MCF 10A (cell line): ENCODE data around the gene CRIP3. TPM values are rescaled to one million over a fixed set of nuclear protein-coding genes. Genes with fewer than 3 reads are reported as not detected.

ENCODE experiments used
- BruUV-seq: library from RNA; stranded (reverse); fragments of 400-500 nt; replicated peaks from 2 replicates; lab custom pipeline; 2021; lab: Mats Ljungman, UMichigan
- CTCF ChIA-PET: fragments of 300-600 bp; sonication (Branson Sonifier 250); formaldehyde crosslinking; extraction: SDS; loops from one replicate; lab custom pipeline; 2021; ENCODE audit warnings: antibody characterized with exemption, inconsistent platforms; lab: Yijun Ruan, JAX
- POLR2A ChIA-PET: fragments of 300-600, 350-650 bp; sonication (Branson Sonifier 250); formaldehyde crosslinking; extraction: SDS; loops from one replicate; lab custom pipeline; 2020; ENCODE audit warnings: antibody characterized with exemption, inconsistent platforms; lab: Yijun Ruan, JAX
- DNase-seq: peaks from one replicate; pipeline ENCODE4 v3.0.0-alpha.2; 2018; ENCODE audit not compliant: unreplicated experiment
- H3K27ac Mint-ChIP-seq: one replicate; pipeline ENCODE4 v1.8.0; 2022; ENCODE audit warnings: mild to moderate bottlenecking, low read depth, mixed read lengths; ENCODE audit not compliant: unreplicated experiment
- H3K27me3 Mint-ChIP-seq: one replicate; pipeline ENCODE4 v1.8.0; 2022; ENCODE audit warnings: mixed read lengths; ENCODE audit not compliant: insufficient read depth, unreplicated experiment
- H3K36me3 Mint-ChIP-seq: one replicate; pipeline ENCODE4 v1.8.0; 2022; ENCODE audit warnings: mild to moderate bottlenecking, moderate library complexity, mixed read lengths; ENCODE audit not compliant: insufficient read depth, unreplicated experiment
- H3K4me1 Mint-ChIP-seq: one replicate; pipeline ENCODE4 v1.8.0; 2022; ENCODE audit warnings: mixed read lengths; ENCODE audit not compliant: insufficient read depth, unreplicated experiment
- H3K4me3 Mint-ChIP-seq: one replicate; pipeline ENCODE4 v1.8.0; 2022; ENCODE audit warnings: mild to moderate bottlenecking, moderate library complexity, mixed read lengths; ENCODE audit not compliant: unreplicated experiment
- H3K9me3 Mint-ChIP-seq: one replicate; pipeline ENCODE4 v1.8.0; 2022; ENCODE audit warnings: mixed read lengths; ENCODE audit not compliant: unreplicated experiment
- intact Hi-C: fragments of 100-400 bp; cut with micrococcal nuclease; formaldehyde crosslinking; loops from 2 replicates; pipeline ENCODE4 v1.14.1; 2022
- total RNA-seq: library from RNA; stranded (reverse); gene quantifications from 2 replicates; pipeline ENCODE4 v1.2.3, GENCODE V29; 2022
- TF ChIP-seq, protein P1 (sequence below): fragments of 200-600 bp; IDR thresholded peaks from one replicate; pipeline ENCODE4 v1.8.0; 2022; ENCODE audit warnings: antibody characterized with exemption, mild to moderate bottlenecking; ENCODE audit not compliant: unreplicated experiment

The CRIP3 gene
- total RNA-seq, 1 experiment from 2014 or later = not detected

DNA sequence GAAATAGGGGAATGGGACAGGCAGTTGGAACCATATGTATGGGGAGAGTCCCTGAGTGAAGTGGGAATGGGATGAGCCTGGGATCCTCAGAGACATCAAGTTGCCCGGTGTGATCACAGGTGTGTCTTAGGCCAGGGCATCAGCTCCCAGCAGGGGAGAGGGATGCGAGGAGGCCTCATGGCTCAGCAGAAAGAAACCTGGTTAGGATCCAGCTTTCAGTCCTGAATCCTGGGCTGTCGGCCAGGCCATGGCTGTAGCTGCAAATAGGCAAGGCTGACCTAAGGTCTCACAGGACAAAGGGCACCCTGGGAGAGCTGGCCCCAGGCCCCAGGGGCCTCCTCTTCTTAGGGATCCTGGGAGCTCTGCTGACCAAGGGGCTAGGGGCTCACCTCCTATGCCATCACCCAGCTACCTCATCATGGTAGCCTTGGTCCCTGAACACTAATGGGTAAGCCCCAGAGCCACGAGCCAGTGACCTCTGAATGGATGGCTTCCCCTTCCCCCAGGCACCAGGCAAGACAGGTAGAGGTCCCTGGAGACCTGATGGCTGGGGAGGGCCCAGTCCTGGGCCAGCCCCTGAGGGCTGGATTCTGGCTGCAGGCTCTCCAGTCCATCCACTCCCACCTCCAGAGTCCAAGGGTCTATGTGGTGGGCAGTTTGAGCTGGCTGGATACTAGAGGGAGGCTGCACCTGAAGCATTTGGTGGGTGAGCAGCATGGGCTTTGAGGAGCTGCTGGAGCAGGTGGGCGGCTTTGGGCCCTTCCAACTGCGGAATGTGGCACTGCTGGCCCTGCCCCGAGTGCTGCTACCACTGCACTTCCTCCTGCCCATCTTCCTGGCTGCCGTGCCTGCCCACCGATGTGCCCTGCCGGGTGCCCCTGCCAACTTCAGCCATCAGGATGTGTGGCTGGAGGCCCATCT, 10.7 kb downstream of the CRIP3 start, which contains the start of gene SLC22A7:
SLC22A7 (plus strand) TSS at position 617 of the 921 bp plus-strand sequence; CDS start at position 716, 99 bp downstream.
- H3K27ac Mint-ChIP-seq = no peak within 1 kb of the TSS
- intact Hi-C loops = no loop called here
- ChIA-PET POLR2A (interaction anchor here (1.0 kb wide), 1 partner anchor 34 kb away, joined by 3 read pairs; no protein-coding TSS in a partner anchor), CTCF (interaction anchor here (1.2 kb wide), 1 partner anchor 37 kb away, joined by 4 read pairs; no protein-coding TSS in a partner anchor)
- TF ChIP-seq, protein P1, sequence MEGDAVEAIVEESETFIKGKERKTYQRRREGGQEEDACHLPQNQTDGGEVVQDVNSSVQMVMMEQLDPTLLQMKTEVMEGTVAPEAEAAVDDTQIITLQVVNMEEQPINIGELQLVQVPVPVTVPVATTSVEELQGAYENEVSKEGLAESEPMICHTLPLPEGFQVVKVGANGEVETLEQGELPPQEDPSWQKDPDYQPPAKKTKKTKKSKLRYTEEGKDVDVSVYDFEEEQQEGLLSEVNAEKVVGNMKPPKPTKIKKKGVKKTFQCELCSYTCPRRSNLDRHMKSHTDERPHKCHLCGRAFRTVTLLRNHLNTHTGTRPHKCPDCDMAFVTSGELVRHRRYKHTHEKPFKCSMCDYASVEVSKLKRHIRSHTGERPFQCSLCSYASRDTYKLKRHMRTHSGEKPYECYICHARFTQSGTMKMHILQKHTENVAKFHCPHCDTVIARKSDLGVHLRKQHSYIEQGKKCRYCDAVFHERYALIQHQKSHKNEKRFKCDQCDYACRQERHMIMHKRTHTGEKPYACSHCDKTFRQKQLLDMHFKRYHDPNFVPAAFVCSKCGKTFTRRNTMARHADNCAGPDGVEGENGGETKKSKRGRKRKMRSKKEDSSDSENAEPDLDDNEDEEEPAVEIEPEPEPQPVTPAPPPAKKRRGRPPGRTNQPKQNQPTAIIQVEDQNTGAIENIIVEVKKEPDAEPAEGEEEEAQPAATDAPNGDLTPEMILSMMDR = no peak
- DNase-seq = no peak
- H3K4me1 Mint-ChIP-seq = no peaks in the 10 kb centered on the region
- no TSS peak for BruUV-seq
- peaks cover 34% of the 10 kb centered on the region for H3K27me3 Mint-ChIP-seq
- H3K36me3 Mint-ChIP-seq = no peaks in the 10 kb centered on the region
- no peak within 1 kb of the TSS for H3K4me3 Mint-ChIP-seq
- H3K9me3 Mint-ChIP-seq = no peaks in the 10 kb centered on the region

DNA sequence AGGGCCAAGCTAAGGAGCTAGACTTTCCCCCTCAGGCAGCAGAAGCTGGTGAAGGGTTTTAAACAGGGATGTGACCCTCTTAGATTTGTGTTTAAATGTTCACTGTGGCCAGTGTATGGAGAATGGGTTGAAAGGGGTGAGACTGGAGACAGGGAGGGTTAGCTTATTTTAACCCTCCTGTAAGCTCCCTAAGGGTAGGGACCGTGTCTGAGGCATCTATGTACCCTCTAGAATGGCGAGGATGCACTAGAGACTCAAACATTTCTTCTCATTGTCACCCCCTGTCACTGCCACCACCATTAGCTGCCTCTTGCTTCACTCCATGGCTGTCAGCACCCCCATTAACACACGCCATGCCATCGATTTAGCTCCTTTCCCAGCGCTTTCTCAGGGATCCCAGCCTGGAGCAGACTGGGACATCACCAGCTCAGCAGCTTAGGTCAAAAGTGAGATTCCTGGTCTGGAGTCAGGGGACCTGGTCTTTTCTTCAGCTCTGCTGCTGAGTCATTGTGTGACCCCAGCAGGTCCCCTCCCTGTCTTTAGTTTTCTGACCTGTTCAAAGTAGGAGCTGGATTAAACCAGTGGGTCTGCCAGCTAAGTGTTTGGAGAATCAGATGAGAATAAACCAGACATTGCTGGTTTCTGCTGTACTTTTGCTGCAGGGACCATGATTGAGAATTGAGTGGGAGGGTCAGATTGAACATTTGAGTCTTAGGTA, 11.7 kb downstream of the CRIP3 start:
- Mint-ChIP-seq H3K27ac (no peak overlapping the region), H3K27me3 (peaks cover 33% of the 10 kb centered on the region), H3K36me3 (no peaks in the 10 kb centered on the region), H3K9me3 (no peaks in the 10 kb centered on the region), H3K4me3 (no peak overlapping the region), H3K4me1 (no peaks in the 10 kb centered on the region)
- ChIA-PET CTCF (interaction anchor here (0.6 to 1.2 kb wide), 2 partner anchors 38 to 630 kb away, joined by 3 to 4 read pairs; no protein-coding TSS in a partner anchor), POLR2A (interaction anchor here (0.6 to 1.0 kb wide), 2 partner anchors 33 to 127 kb away, joined by 3 to 4 read pairs; no protein-coding TSS in a partner anchor)
- intact Hi-C loops = no loop called here
- BruUV-seq = no TSS peak
- no peak for DNase-seq
- TF ChIP-seq, protein P1 = no peak

DNA sequence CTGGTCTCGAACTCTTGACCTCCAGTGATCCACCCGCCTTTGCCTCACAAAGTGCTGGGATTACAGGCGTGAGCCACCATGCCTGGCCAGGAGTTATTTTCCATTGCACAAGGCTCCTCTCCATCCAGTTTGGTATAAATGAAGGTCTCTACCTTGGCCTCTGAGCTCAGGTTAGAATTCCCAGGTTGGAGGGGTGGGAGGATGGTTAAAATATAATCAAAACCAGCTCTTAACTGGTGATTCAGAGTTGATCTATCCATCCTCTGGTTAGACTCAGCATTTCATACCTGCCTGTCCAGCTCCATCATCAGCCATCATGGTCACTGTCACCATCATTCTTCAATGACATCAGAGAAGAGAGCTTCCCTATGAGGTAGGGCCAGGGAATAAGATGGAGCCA, 13.2 kb downstream of the CRIP3 start:
- intact Hi-C loops = no loop called here
- ChIA-PET POLR2A (no interaction called here), CTCF (interaction anchor here (0.6 kb wide), 1 partner anchor 70 kb away, joined by 3 read pairs; no protein-coding TSS in a partner anchor)
- DNase-seq = no peak
- Mint-ChIP-seq H3K36me3 (no peaks in the 10 kb centered on the region), H3K4me3 (no peak overlapping the region), H3K9me3 (no peaks in the 10 kb centered on the region), H3K27ac (no peak overlapping the region), H3K4me1 (no peaks in the 10 kb centered on the region), H3K27me3 (peaks cover 18% of the 10 kb centered on the region)
- TF ChIP-seq, protein P1 = no peak
- BruUV-seq = no TSS peak

DNA sequence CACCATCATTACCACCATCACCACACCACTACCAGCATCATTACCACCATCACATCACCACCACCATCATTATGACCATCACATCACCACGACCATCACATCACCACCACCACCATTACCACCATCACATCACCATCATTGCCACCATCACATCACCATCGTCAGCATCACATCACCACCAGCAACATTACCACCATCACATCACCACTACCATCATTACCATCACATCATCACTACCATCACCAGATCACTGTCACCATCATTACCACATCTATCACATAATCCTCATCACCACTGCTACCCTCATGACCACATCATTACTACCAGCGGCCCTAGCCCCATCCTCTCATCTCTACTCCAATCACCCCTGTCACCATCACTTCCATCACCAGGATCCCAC, 14.1 kb downstream of the CRIP3 start:
- no TSS peak for BruUV-seq
- intact Hi-C loops = no loop called here
- H3K27ac Mint-ChIP-seq = no peak overlapping the region
- POLR2A ChIA-PET = no interaction called here
- TF ChIP-seq, protein P1 = no peak
- DNase-seq = no peak
- peaks cover 9% of the 10 kb centered on the region for H3K27me3 Mint-ChIP-seq
- H3K4me3 Mint-ChIP-seq = no peak overlapping the region
- no peaks in the 10 kb centered on the region for H3K36me3 Mint-ChIP-seq
- no peaks in the 10 kb centered on the region for H3K9me3 Mint-ChIP-seq
- CTCF ChIA-PET = no interaction called here
- H3K4me1 Mint-ChIP-seq = no peaks in the 10 kb centered on the region
